ENCODE measurements around the gene BLOC1S3.
A peak's percentile ranks its signal among the peaks of the same experiment; 100 is the strongest.

BLOC1S3 gene

GRCh38 chr19:45172173-45172572, 6.4 kb upstream of the BLOC1S3 start:
- TF ChIP-seq, protein P1, sequence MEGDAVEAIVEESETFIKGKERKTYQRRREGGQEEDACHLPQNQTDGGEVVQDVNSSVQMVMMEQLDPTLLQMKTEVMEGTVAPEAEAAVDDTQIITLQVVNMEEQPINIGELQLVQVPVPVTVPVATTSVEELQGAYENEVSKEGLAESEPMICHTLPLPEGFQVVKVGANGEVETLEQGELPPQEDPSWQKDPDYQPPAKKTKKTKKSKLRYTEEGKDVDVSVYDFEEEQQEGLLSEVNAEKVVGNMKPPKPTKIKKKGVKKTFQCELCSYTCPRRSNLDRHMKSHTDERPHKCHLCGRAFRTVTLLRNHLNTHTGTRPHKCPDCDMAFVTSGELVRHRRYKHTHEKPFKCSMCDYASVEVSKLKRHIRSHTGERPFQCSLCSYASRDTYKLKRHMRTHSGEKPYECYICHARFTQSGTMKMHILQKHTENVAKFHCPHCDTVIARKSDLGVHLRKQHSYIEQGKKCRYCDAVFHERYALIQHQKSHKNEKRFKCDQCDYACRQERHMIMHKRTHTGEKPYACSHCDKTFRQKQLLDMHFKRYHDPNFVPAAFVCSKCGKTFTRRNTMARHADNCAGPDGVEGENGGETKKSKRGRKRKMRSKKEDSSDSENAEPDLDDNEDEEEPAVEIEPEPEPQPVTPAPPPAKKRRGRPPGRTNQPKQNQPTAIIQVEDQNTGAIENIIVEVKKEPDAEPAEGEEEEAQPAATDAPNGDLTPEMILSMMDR (IDR thresholded peaks at IDR 0.05) = no peak
- TF ChIP-seq ZFX (IDR thresholded peaks at IDR 0.05; ENCODE audit: borderline replicate concordance) = no peak
- no peak overlapping the region for H3K27ac ChIP-seq

DNA sequence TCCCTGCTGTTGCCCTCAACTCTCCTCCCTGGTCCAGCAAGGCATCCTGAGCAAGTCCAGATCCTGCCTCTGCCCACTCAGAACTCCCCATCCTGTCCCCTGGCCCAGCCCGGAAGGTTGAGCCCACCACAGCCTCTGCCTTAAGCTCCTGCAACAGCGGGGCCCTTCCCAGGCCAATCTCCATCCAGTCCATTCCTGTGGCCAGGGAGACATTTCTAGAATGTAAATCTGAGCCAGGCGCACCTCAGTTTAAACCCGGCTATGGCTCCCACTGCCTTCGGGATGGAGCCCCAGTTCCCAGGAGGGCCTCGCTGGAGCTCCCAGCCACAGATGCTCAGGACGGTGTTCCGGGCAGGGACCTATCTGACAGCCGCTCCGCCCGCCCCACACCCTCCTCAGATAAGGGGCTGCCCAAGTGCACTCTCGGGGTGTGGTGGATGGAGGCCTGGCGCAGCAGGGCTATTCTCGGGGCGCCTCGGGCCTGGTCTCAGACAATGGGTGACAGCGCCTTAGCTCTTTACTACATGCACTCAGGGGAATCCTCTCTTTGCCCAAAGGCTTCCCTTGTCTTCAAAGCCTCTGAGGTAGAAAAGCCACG, 5.9 kb upstream of the BLOC1S3 start:
- H3K27ac ChIP-seq = no peak overlapping the region
- TF ChIP-seq ZFX (IDR thresholded peaks at IDR 0.05; ENCODE audit: borderline replicate concordance) = no peak
- TF ChIP-seq, protein P1 (IDR thresholded peaks at IDR 0.05) = no peak

- no peak for TF ChIP-seq ZFX (IDR thresholded peaks at IDR 0.05; ENCODE audit: borderline replicate concordance)
- TF ChIP-seq, protein P1 (IDR thresholded peaks at IDR 0.05) = no peak
Measured at GRCh38 chr19:45173816-45174215, 4.8 kb upstream of the BLOC1S3 start.

GRCh38 chr19:45175515-45176345, 2.9 kb upstream of the BLOC1S3 start:
- no peak overlapping the region for H3K27ac ChIP-seq
- no peak for TF ChIP-seq ZFX (IDR thresholded peaks at IDR 0.05; ENCODE audit: borderline replicate concordance)
- TF ChIP-seq, protein P1 (IDR thresholded peaks at IDR 0.05) = no peak

More at GRCh38 chr19:45173816-45174215, 4.8 kb upstream of the BLOC1S3 start:
- H3K27ac ChIP-seq = no peak overlapping the region

- peak within 1 kb of the TSS; percentile 95 for H3K27ac ChIP-seq
- TF ChIP-seq ZFX (IDR thresholded peaks at IDR 0.05; ENCODE audit: borderline replicate concordance) = no peak
- TF ChIP-seq, protein P1 (IDR thresholded peaks at IDR 0.05) = no peak
Measured at GRCh38 chr19:45177817-45178261, 745 bp upstream of the BLOC1S3 start, which contains the start of gene TRAPPC6A. Gene TRAPPC6A, minus strand, starts transcription at chr19:45178237. Its CDS starts 19 bp downstream, at chr19:45178218.

DNA sequence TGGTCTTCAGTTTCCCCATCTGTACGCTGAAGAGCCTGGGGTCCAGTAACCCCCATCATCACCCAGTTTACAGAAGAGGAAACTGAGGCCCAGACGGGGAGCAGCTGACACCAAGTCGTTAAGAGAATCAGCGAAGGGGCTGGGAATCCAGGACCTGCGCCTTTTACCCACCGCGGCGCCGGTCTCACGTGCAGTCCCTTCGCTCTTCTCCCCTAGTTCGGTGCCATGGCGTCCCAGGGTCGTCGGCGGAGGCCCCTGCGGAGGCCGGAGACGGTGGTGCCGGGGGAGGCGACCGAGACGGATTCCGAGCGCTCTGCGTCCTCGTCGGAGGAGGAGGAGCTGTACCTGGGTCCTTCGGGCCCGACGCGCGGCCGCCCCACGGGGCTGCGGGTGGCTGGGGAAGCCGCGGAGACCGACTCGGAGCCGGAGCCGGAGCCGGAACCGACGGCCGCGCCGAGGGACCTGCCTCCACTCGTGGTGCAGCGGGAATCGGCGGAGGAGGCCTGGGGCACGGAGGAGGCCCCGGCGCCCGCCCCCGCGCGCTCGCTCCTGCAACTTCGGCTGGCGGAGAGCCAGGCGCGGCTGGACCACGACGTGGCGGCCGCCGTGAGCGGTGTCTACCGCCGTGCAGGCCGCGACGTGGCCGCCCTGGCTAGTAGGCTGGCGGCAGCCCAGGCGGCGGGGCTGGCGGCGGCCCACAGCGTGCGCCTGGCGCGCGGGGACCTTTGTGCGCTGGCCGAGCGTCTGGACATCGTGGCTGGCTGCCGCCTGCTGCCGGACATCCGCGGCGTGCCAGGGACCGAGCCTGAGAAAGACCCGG, 698 bp downstream of the BLOC1S3 start:
- peak overlapping the region; percentile 95 for H3K27ac ChIP-seq
- TF ChIP-seq, protein P1 (IDR thresholded peaks at IDR 0.05) = 0 out of 2 replicates have a peak, but pooled peaks have one; percentile 6
- no peak for TF ChIP-seq ZFX (IDR thresholded peaks at IDR 0.05; ENCODE audit: borderline replicate concordance)
